Measurements from ENCODE around the gene ETS1. TPM values are rescaled to one million over a fixed set of nuclear protein-coding genes. Genes with fewer than 3 reads are reported as not detected.

Gene ETS1
- total and polyA plus RNA-seq, 2 experiments from 2014 or later: 25.6 to 52.6 TPM

DNA sequence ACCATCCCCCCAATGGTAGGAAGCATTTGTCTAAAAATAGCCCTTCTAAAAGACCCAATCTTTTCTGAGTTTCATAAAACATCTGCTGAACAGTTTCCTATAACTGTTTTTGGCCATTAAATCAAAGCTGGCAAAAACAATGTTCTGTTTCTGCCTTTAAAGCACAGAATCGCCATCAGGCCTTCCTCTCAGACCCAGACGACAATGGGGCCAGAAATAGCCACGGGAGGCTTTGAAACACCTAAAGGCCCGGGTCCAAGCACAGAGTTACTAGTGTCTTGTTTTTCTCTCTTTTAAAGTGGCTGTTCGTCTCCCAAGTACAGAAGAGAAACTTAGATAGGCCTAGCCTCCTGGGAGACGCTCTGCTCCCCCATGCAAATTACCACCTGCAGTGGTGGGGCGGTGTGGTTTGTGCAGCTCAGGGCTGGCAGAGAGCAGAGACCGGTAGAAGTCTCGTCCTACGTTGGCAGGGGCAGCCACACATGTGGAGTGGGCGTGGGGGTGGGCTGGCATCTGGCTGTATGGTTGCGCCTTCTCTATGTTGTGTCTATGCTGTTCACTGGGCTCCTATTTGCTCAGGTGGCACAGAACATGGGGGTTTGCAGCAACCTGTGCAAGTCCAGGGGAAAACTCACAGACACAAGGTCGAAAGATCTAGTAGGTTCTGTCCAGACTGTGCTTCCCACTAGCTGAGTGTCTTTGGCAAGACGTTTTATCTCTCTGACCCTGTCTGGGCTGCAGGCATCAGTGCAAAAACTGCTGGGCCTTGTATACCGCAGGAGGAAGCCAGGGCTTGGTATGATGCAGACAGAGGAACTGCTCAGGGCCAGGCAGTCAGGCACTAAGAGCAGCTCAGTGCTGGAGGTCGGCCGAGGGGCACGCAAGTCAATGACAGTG lies 23.6 kb upstream of the ETS1 start:
- TF ChIP-seq, protein P1, sequence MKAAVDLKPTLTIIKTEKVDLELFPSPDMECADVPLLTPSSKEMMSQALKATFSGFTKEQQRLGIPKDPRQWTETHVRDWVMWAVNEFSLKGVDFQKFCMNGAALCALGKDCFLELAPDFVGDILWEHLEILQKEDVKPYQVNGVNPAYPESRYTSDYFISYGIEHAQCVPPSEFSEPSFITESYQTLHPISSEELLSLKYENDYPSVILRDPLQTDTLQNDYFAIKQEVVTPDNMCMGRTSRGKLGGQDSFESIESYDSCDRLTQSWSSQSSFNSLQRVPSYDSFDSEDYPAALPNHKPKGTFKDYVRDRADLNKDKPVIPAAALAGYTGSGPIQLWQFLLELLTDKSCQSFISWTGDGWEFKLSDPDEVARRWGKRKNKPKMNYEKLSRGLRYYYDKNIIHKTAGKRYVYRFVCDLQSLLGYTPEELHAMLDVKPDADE (IDR thresholded peaks at IDR 0.05): no peak
- TF ChIP-seq ZNF331 (CRISPR knock-in tag; IDR thresholded peaks at IDR 0.05; ENCODE audit: low read depth) (no peak), NANOG (IDR thresholded peaks at IDR 0.05; ENCODE audit: borderline replicate concordance) (no peak), EZH2phosphoT487 (IDR thresholded peaks at IDR 0.05; ENCODE audit: unreplicated experiment) (no peak), JUNB (IDR thresholded peaks at IDR 0.05; ENCODE audit: unreplicated experiment) (no peak), CREB1 (CRISPR knock-in tag; IDR thresholded peaks at IDR 0.05; ENCODE audit: low read depth) (no peak), STAT1 (IDR thresholded peaks at IDR 0.05; ENCODE audit: unreplicated experiment) (no peak), POLR2AphosphoS5 (IDR thresholded peaks at IDR 0.05; ENCODE audit: low read depth) (no peak), EZH2 (IDR thresholded peaks at IDR 0.05; ENCODE audit: low read depth, unreplicated experiment) (no peak), ZNF462 (CRISPR knock-in tag; IDR thresholded peaks at IDR 0.05) (no peak), ZNF114 (CRISPR knock-in tag; IDR thresholded peaks at IDR 0.05) (no peak)
- TF ChIP-seq, protein P2, sequence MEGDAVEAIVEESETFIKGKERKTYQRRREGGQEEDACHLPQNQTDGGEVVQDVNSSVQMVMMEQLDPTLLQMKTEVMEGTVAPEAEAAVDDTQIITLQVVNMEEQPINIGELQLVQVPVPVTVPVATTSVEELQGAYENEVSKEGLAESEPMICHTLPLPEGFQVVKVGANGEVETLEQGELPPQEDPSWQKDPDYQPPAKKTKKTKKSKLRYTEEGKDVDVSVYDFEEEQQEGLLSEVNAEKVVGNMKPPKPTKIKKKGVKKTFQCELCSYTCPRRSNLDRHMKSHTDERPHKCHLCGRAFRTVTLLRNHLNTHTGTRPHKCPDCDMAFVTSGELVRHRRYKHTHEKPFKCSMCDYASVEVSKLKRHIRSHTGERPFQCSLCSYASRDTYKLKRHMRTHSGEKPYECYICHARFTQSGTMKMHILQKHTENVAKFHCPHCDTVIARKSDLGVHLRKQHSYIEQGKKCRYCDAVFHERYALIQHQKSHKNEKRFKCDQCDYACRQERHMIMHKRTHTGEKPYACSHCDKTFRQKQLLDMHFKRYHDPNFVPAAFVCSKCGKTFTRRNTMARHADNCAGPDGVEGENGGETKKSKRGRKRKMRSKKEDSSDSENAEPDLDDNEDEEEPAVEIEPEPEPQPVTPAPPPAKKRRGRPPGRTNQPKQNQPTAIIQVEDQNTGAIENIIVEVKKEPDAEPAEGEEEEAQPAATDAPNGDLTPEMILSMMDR (conservative IDR thresholded peaks at IDR 0.05; ENCODE audit: low read depth in 2 of 2): no peak
- TF ChIP-seq, protein P3, sequence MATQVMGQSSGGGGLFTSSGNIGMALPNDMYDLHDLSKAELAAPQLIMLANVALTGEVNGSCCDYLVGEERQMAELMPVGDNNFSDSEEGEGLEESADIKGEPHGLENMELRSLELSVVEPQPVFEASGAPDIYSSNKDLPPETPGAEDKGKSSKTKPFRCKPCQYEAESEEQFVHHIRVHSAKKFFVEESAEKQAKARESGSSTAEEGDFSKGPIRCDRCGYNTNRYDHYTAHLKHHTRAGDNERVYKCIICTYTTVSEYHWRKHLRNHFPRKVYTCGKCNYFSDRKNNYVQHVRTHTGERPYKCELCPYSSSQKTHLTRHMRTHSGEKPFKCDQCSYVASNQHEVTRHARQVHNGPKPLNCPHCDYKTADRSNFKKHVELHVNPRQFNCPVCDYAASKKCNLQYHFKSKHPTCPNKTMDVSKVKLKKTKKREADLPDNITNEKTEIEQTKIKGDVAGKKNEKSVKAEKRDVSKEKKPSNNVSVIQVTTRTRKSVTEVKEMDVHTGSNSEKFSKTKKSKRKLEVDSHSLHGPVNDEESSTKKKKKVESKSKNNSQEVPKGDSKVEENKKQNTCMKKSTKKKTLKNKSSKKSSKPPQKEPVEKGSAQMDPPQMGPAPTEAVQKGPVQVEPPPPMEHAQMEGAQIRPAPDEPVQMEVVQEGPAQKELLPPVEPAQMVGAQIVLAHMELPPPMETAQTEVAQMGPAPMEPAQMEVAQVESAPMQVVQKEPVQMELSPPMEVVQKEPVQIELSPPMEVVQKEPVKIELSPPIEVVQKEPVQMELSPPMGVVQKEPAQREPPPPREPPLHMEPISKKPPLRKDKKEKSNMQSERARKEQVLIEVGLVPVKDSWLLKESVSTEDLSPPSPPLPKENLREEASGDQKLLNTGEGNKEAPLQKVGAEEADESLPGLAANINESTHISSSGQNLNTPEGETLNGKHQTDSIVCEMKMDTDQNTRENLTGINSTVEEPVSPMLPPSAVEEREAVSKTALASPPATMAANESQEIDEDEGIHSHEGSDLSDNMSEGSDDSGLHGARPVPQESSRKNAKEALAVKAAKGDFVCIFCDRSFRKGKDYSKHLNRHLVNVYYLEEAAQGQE (IDR thresholded peaks at IDR 0.05; ENCODE audit: unreplicated experiment): no peak
- H4K20me1 ChIP-seq (replicated peaks; ENCODE audit: insufficient read depth): no peaks in the 10 kb centered on the region
- no peaks in the 10 kb centered on the region for H3K36me3 ChIP-seq (ENCODE audit: insufficient read depth)
- no peak for DNase-seq (ENCODE audit: low spot score)
- H3K9me2 ChIP-seq (ENCODE audit: insufficient read depth): no peaks in the 10 kb centered on the region; the same call in 1 of the 2 replicates
- peak; percentile 50 for ATAC-seq
- Mint-ChIP-seq H3K27me3 (ENCODE audit: insufficient read depth, low read depth, poor library complexity) (peaks cover 14% of the 10 kb centered on the region), H3K9me3 (no peaks in the 10 kb centered on the region), H3K4me3 (no peak overlapping the region; the same call in 2 of the 3 replicates), H3K27ac (no peak overlapping the region), H3K4me1 (peaks cover 32% of the 10 kb centered on the region), H3K36me3 (ENCODE audit: low read depth) (no peaks in the 10 kb centered on the region)
- H3K4me3 ChIP-seq: no peak overlapping the region
- peak overlapping the region; percentile 38; the same call in 1 of the 2 replicates for H3K4me2 ChIP-seq
- H2AFZ ChIP-seq: peak overlapping the region; percentile 88
- 0 out of 2 replicates have a peak, but pooled peaks cover 3% of the 10 kb centered on the region for H3F3A ChIP-seq (replicated peaks; ENCODE audit: low read depth)
- H3K4me1 ChIP-seq (ENCODE audit: insufficient read depth): peaks cover 25% of the 10 kb centered on the region
- H3K79me2 ChIP-seq (replicated peaks; ENCODE audit: insufficient read depth): no peaks in the 10 kb centered on the region
- no peaks in the 10 kb centered on the region for H3K27me3 ChIP-seq (ENCODE audit: insufficient read depth)
- H3K27ac ChIP-seq (ENCODE audit: low read depth): no peak overlapping the region
